Mammary epithelial cell (primary cell): Measurements from ENCODE around the gene SEBOX.

Experiments used
- CTCF ChIP-seq, 2 donors: IDR thresholded peaks in 1 of 2; conservative IDR thresholded peaks in 1 of 2; 2 replicates each; pipeline ENCODE4 v1.5.1; 2011 to 2012; ENCODE audit warnings: inconsistent platforms in 2 of 2, low read length in 2 of 2, mild to moderate bottlenecking in 2 of 2, control low read depth in 1 of 2, low read depth in 1 of 2; ENCODE audit not compliant: insufficient read depth in 1 of 2; ENCODE audit errors: extremely low read depth in 1 of 2
- EZH2 ChIP-seq: IDR thresholded peaks from 2 replicates; pipeline ENCODE4 v1.6.1; 2012; ENCODE audit warnings: low read length, inconsistent platforms, borderline replicate concordance

GRCh38 chr17:28390141-28390540, 25.1 kb upstream of the SEBOX start:
- TF ChIP-seq CTCF (conservative IDR thresholded peaks at IDR 0.05 in 1 of 2, IDR thresholded peaks at IDR 0.05 in 1 of 2; ENCODE audit: extremely low read depth in 1 of 2, insufficient read depth in 1 of 2, low read depth in 1 of 2, low read length in 2 of 2) (no peak), EZH2 (no peak)
